Sigmoid colon (tissue), 7 donors: ENCODE data around the gene EHMT1. TPM values are rescaled to one million over a fixed set of nuclear protein-coding genes. Genes with fewer than 3 reads are reported as not detected.

Source experiments
- DNase-seq: peaks from one replicate; pipeline ENCODE4 v3.0.0-alpha.2; 2019
- H3K27ac ChIP-seq, 4 donors: fragments of 200-600 bp; sonication (generic); one replicate each; pipeline ENCODE4 v1.5.1; 2016 to 2019; ENCODE audit warnings: mild to moderate bottlenecking in 1 of 4
- H3K27me3 ChIP-seq, 3 donors: fragments of 200-600 bp; sonication (generic); one replicate each; pipeline ENCODE4 v1.5.1; 2019; ENCODE audit warnings: mild to moderate bottlenecking in 1 of 3
- H3K36me3 ChIP-seq, 4 donors: fragments of 200-600 bp; sonication (generic); one replicate each; pipeline ENCODE4 v1.5.1; 2016 to 2019
- H3K4me1 ChIP-seq, 4 donors: fragments of 200-600 bp; sonication (generic); one replicate each; pipeline ENCODE4 v1.5.1; 2017 to 2019
- H3K4me3 ChIP-seq, 4 donors: fragments of 200-600 bp; sonication (generic); one replicate each; pipeline ENCODE4 v1.5.1; 2017 to 2019; ENCODE audit warnings: mild to moderate bottlenecking in 2 of 4, moderate library complexity in 1 of 4
- H3K9me3 ChIP-seq, 4 donors: fragments of 200-600 bp in 3 of 4; sonication (generic) in 3 of 4; one replicate each; pipeline versions ENCODE4 v1.5.1 to v1.6.1; 2013 to 2019
- CTCF ChIP-seq, 4 experiments: fragments of 450-650 bp in 3 of 4; fragments of 200-600 bp in 1 of 4; IDR thresholded peaks; one replicate each; pipeline ENCODE4 v1.5.1; 2016 to 2019; ENCODE audit warnings: antibody characterized with exemption in 4 of 4, mild to moderate bottlenecking in 3 of 4, moderate library complexity in 2 of 4
- EP300 ChIP-seq, 4 donors: sonication (generic); formaldehyde crosslinking; IDR thresholded peaks; one replicate each; pipeline ENCODE4 v1.6.1; 2017; ENCODE audit warnings: antibody characterized with exemption in 4 of 4
- POLR2A ChIP-seq, 2 donors: fragments of 450-650 bp; IDR thresholded peaks; one replicate each; pipeline ENCODE4 v1.6.1; 2016; ENCODE audit warnings: antibody characterized with exemption in 2 of 2, mild to moderate bottlenecking in 2 of 2, moderate library complexity in 2 of 2
- POLR2AphosphoS5 ChIP-seq, 4 donors: sonication (generic); formaldehyde crosslinking; IDR thresholded peaks; one replicate each; pipeline ENCODE4 v1.6.1; 2017; ENCODE audit warnings: antibody characterized with exemption in 4 of 4
- WGBS, 2 donors: extraction: QIAGEN DNeasy Blood & Tissue Kit; methylation state at CpG; one replicate each; pipeline ENCODE4 v1.1.7; 2013; 5-methylcytosine and 5-hydroxymethylcytosine counted together
- intact Hi-C: fragments of 100-400 bp; cut with DNase I; formaldehyde crosslinking; loops from one replicate; pipeline ENCODE4 v1.15.1; 2023
- polyA plus RNA-seq, 3 donors: library from polyadenylated mRNA; stranded (reverse); fragments of 200-250 nt; gene quantifications; one replicate each; pipeline ENCODE4 v1.2.3, GENCODE V29; 2013
- total RNA-seq, 4 donors: library from RNA; depleted of rRNA; stranded (reverse); fragments of >200 nt; gene quantifications; one replicate each; pipeline ENCODE4 v1.1.0, GENCODE V29; 2016
- donor health status: healthy with polysubstance abuse.
- donor health status: Bipolar disorder and iron deficiency.
- donor health status: healthy.

EHMT1 gene
- total and polyA plus RNA-seq, 7 donors, result 19.2 to 91.4 (median 60.4) TPM

DNA sequence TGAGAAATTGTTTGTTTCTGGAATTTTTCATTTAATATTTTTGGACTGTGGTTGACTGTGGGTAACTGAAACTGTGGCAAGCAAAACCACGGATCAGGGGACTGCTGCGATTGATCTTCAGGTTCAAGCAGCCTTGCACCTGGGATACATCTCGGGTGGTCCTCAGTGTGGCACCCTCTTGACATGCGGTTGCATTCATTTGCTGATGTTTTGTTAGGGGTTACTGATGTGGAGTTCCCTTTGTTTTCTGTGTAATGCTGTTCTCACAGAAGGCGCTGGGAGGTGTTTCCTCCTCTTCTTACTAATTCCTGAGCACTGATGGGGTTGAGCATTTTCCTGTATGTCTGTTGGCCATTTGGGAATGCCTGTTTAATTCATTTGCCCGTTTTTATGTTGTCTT is 60.4 kb downstream of the EHMT1 start:
- no peaks in the 10 kb centered on the region for H3K36me3 ChIP-seq
- no peaks in the 10 kb centered on the region for H3K27me3 ChIP-seq
- no peak overlapping the region for H3K27ac ChIP-seq
- H3K4me1 ChIP-seq, result peaks cover 0 to 40% (median 25%) of the 10 kb centered on the region in 4 donors
- no peaks in the 10 kb centered on the region for H3K9me3 ChIP-seq
- no peak for DNase-seq
- no peak overlapping the region for H3K4me3 ChIP-seq
- TF ChIP-seq POLR2AphosphoS5 (IDR thresholded peaks at IDR 0.05) (no peak), CTCF (IDR thresholded peaks at IDR 0.05) (no peak), POLR2A (IDR thresholded peaks at IDR 0.05) (no peak), EP300 (IDR thresholded peaks at IDR 0.05) (no peak)
- intact Hi-C loops, result no loop called here
- 41 to 45% methylated on average over 6 of the region's 6 CpGs for WGBS, 2 donors

DNA sequence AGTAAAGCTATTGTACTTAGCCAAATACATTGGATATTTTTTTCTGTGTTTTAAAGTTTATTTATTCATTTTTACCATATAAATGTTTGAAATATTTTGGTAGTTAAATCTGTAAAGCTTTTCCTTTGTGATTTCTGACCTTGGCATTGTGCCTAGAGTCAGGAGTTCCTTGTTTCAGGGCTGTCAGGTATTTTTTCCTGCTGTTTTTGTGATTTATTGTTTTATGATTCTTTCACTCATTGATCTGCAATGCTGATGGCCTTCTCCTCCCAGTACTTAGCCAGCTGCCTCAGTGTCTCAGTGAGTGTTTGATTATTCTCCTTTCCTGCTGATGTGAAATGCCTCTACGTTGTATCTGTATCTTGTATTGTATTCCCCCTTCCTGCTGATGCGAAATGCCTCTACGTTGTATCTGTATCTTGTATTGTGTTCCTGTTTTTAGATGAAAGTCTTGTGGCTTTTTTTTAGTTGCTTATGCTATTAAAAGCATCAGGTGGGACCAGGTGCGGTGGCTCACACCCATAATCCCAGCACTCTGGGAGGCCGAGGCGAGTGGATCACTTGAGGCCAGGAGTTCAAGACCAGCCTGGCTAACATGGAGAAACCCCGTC is 61.0 kb downstream of the EHMT1 start:
- no peak for DNase-seq
- no peak overlapping the region for H3K27ac ChIP-seq

GRCh38 chr9:137680444-137681358 is 61.9 kb downstream of the EHMT1 start:
- intact Hi-C loops, result no loop called here
- TF ChIP-seq POLR2AphosphoS5 (IDR thresholded peaks at IDR 0.05), result no peak
- no peak for TF ChIP-seq EP300 (IDR thresholded peaks at IDR 0.05)
- no peak for TF ChIP-seq CTCF (IDR thresholded peaks at IDR 0.05)
- TF ChIP-seq POLR2A (IDR thresholded peaks at IDR 0.05), result no peak
- DNase-seq, result no peak
- no peaks in the 10 kb centered on the region for H3K27me3 ChIP-seq
- H3K27ac ChIP-seq, result no peak overlapping the region
- H3K9me3 ChIP-seq, result no peaks in the 10 kb centered on the region
- peaks cover 0 to 28% (median 15%) of the 10 kb centered on the region in 4 donors for H3K4me1 ChIP-seq
- H3K36me3 ChIP-seq, result no peaks in the 10 kb centered on the region
- WGBS, 2 donors, result 85 to 92% methylated on average over 18 of the region's 18 CpGs
- H3K4me3 ChIP-seq, result no peak overlapping the region

More for the DNA sequence above, 61.0 kb downstream of the EHMT1 start:
- intact Hi-C loops, result no loop called here
- no peak overlapping the region for H3K4me3 ChIP-seq
- H3K27me3 ChIP-seq, result no peaks in the 10 kb centered on the region
- no peaks in the 10 kb centered on the region for H3K36me3 ChIP-seq
- H3K9me3 ChIP-seq, result no peaks in the 10 kb centered on the region
- TF ChIP-seq CTCF (IDR thresholded peaks at IDR 0.05) (no peak), EP300 (IDR thresholded peaks at IDR 0.05) (no peak), POLR2A (IDR thresholded peaks at IDR 0.05) (no peak), POLR2AphosphoS5 (IDR thresholded peaks at IDR 0.05) (no peak)
- whole genome bisulfite sequencing, 2 donors, result 33 to 57% methylated on average over 7 of the region's 7 CpGs
- H3K4me1 ChIP-seq, result peaks cover 0 to 35% (median 19%) of the 10 kb centered on the region in 4 donors

- H3K4me3 ChIP-seq, result no peak overlapping the region
- no peaks in the 10 kb centered on the region for H3K36me3 ChIP-seq
- no peak for DNase-seq
- H3K27me3 ChIP-seq, result no peaks in the 10 kb centered on the region
- no peak overlapping the region for H3K27ac ChIP-seq
- H3K4me1 ChIP-seq, result peaks cover 0 to 31% (median 21%) of the 10 kb centered on the region in 4 donors
- no peak for TF ChIP-seq POLR2AphosphoS5 (IDR thresholded peaks at IDR 0.05)
- TF ChIP-seq CTCF (IDR thresholded peaks at IDR 0.05), result no peak
- no peak for TF ChIP-seq EP300 (IDR thresholded peaks at IDR 0.05)
- no peak for TF ChIP-seq POLR2A (IDR thresholded peaks at IDR 0.05)
- 85 to 91% methylated on average over 18 of the region's 18 CpGs for WGBS, 2 donors
- H3K9me3 ChIP-seq, result no peaks in the 10 kb centered on the region
- intact Hi-C loops, result no loop called here
These were observed 63.8 kb downstream of the EHMT1 start for GRCh38 chr9:137682428-137683105.
